Tibial nerve (tissue), 4 donors: ENCODE results near the gene JAKMIP2. TPM values are rescaled to one million over a fixed set of nuclear protein-coding genes. Genes with fewer than 3 reads are reported as not detected.

Experiments
- DNase-seq, 2 donors: peaks; one replicate each; pipeline ENCODE4 v3.0.0-alpha.2; 2019; ENCODE audit warnings: low spot score in 2 of 2
- H3K27ac ChIP-seq, 4 donors: fragments of 200-600 bp; sonication (generic) in 3 of 4; one replicate each; pipeline ENCODE4 v1.5.1; 2017 to 2019; ENCODE audit warnings: mild to moderate bottlenecking in 1 of 4
- H3K27me3 ChIP-seq, 2 donors: fragments of 200-600 bp; sonication (generic) in 1 of 2; one replicate each; pipeline versions ENCODE4 v1.5.1 to v1.6.0; 2017 to 2019
- H3K36me3 ChIP-seq, 3 donors: fragments of 200-600 bp; sonication (generic); one replicate each; pipeline ENCODE4 v1.5.1; 2018 to 2019
- H3K4me1 ChIP-seq, 4 donors: fragments of 200-600 bp; sonication (generic) in 3 of 4; one replicate each; pipeline ENCODE4 v1.5.1; 2017 to 2019
- H3K4me3 ChIP-seq, 4 donors: fragments of 200-600 bp; sonication (generic) in 3 of 4; one replicate each; pipeline ENCODE4 v1.5.1; 2017 to 2019; ENCODE audit warnings: mild to moderate bottlenecking in 1 of 4, moderate library complexity in 1 of 4
- H3K9me3 ChIP-seq, 4 donors: fragments of 200-600 bp; sonication (generic) in 3 of 4; one replicate each; pipeline ENCODE4 v1.5.1; 2017 to 2019
- EP300 ChIP-seq, 2 donors: sonication (generic); formaldehyde crosslinking; IDR thresholded peaks; one replicate each; pipeline ENCODE4 v1.6.1; 2017; ENCODE audit warnings: antibody characterized with exemption in 2 of 2, mild to moderate bottlenecking in 1 of 2
- POLR2A ChIP-seq, 2 donors: fragments of 450-650 bp; IDR thresholded peaks; one replicate each; pipeline ENCODE4 v1.6.1; 2017; ENCODE audit warnings: antibody characterized with exemption in 2 of 2, mild to moderate bottlenecking in 2 of 2, moderate library complexity in 2 of 2
- WGBS, 2 donors: methylation state at CpG; one replicate each; pipeline ENCODE4 v1.1.5; 2018; 5-methylcytosine and 5-hydroxymethylcytosine counted together
- total RNA-seq, 4 donors: library from RNA; depleted of rRNA; stranded (reverse); fragments of >200 nt; gene quantifications; one replicate each; pipeline ENCODE4 v1.1.0, GENCODE V29; 2016
- TF ChIP-seq, protein P1 (sequence below), 5 experiments: fragments of 200-600 bp in 3 of 5; fragments of 450-650 bp in 2 of 5; sonication (generic) in 3 of 5; IDR thresholded peaks; one replicate each; pipeline ENCODE4 v1.5.1; 2016 to 2019; ENCODE audit warnings: antibody characterized with exemption in 5 of 5, mild to moderate bottlenecking in 3 of 5, moderate library complexity in 2 of 5

JAKMIP2 gene
- total RNA-seq, 4 donors from 2014 or later = 7.2 to 22.7 (median 13.5) TPM

DNA sequence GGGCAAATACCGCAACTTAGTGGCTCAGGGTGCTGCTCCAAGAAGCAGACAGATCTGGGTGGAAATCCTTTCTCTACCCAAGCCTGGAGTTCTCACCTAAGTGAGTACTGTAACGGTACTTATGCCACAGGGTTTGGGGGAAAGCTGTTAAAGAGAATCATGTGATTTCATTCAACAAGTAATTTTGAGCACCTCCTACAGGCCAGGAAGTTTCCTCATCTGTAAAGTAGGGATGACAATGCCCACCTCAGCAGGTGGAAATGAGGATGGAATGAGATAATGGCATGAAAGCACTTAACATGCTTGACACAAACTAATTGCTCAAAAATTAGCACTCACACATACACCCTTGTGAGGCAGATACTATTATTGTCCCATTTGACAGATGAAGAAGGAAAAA is 114.1 kb downstream of the JAKMIP2 start:
- no peak overlapping the region for H3K27ac ChIP-seq
- TF ChIP-seq, protein P1, sequence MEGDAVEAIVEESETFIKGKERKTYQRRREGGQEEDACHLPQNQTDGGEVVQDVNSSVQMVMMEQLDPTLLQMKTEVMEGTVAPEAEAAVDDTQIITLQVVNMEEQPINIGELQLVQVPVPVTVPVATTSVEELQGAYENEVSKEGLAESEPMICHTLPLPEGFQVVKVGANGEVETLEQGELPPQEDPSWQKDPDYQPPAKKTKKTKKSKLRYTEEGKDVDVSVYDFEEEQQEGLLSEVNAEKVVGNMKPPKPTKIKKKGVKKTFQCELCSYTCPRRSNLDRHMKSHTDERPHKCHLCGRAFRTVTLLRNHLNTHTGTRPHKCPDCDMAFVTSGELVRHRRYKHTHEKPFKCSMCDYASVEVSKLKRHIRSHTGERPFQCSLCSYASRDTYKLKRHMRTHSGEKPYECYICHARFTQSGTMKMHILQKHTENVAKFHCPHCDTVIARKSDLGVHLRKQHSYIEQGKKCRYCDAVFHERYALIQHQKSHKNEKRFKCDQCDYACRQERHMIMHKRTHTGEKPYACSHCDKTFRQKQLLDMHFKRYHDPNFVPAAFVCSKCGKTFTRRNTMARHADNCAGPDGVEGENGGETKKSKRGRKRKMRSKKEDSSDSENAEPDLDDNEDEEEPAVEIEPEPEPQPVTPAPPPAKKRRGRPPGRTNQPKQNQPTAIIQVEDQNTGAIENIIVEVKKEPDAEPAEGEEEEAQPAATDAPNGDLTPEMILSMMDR (IDR thresholded peaks at IDR 0.05) = no peak
- TF ChIP-seq POLR2A (IDR thresholded peaks at IDR 0.05) = no peak
- no peak for TF ChIP-seq EP300 (IDR thresholded peaks at IDR 0.05)
- no peaks in the 10 kb centered on the region for H3K27me3 ChIP-seq
- no peak for DNase-seq
- H3K4me1 ChIP-seq = no peaks in the 10 kb centered on the region
- WGBS, 2 donors = 96 to 97% methylated on average over 2 of the region's 2 CpGs
- H3K4me3 ChIP-seq = no peak overlapping the region
- H3K36me3 ChIP-seq = peaks cover 0 to 34% (median 0%) of the 10 kb centered on the region in 3 donors
- H3K9me3 ChIP-seq = no peaks in the 10 kb centered on the region

DNA sequence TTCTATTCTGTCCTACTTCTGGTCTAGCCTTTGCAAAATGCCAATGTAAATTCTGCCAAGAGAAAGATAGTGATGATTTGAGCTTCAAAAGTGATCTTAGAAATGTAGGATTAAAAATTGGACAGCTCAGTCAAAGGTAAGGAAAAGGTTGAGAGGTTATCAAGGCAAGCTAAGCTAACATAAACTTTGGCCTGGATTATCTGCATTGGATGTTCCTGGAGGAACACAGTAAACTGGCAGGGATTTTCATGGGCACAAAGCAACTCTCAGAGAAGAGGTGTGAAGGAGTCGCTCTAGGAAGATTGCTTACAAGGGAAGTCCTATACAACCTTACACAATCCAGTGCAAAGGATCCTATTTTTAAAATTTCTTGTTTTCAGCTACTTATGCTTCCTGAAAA is 115.2 kb downstream of the JAKMIP2 start:
- 90 to 91% methylated on average over 1 of the region's 1 CpG for WGBS, 2 donors
- H3K4me3 ChIP-seq = no peak overlapping the region
- H3K27ac ChIP-seq = no peak overlapping the region
- no peak for TF ChIP-seq POLR2A (IDR thresholded peaks at IDR 0.05)
- TF ChIP-seq, protein P1 (IDR thresholded peaks at IDR 0.05) = no peak
- no peak for TF ChIP-seq EP300 (IDR thresholded peaks at IDR 0.05)
- no peaks in the 10 kb centered on the region for H3K9me3 ChIP-seq
- H3K27me3 ChIP-seq = no peaks in the 10 kb centered on the region
- peaks cover 0 to 34% (median 0%) of the 10 kb centered on the region in 3 donors for H3K36me3 ChIP-seq
- DNase-seq = no peak
- no peaks in the 10 kb centered on the region for H3K4me1 ChIP-seq

DNA sequence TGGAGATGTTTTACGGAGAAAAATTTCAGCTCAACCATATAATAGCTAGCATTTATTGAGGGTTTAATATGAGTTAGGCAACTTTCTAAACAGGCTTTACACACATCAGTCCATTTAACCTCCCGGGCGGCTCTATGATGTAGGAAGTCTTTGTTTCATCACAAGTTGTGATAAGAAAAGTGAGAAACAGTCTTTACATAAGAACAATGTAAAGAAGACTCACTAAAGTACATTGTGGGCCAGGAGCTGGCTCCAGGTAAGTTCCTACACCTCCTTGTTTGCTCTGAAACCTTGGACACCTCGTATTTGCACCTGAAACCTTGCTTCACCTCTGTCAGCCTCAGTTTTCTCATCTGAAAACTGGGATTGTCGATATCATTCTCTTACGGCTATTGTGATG is 116.1 kb downstream of the JAKMIP2 start:
- 85 to 86% methylated on average over 6 of the region's 6 CpGs for WGBS, 2 donors
- peaks cover 0 to 29% (median 0%) of the 10 kb centered on the region in 3 donors for H3K36me3 ChIP-seq
- no peaks in the 10 kb centered on the region for H3K4me1 ChIP-seq
- no peak for DNase-seq
- H3K9me3 ChIP-seq = no peaks in the 10 kb centered on the region
- H3K27me3 ChIP-seq = no peaks in the 10 kb centered on the region
- no peak for TF ChIP-seq POLR2A (IDR thresholded peaks at IDR 0.05)
- no peak for TF ChIP-seq EP300 (IDR thresholded peaks at IDR 0.05)
- TF ChIP-seq, protein P1 (IDR thresholded peaks at IDR 0.05) = no peak
- no peak overlapping the region for H3K27ac ChIP-seq
- no peak overlapping the region for H3K4me3 ChIP-seq

DNA sequence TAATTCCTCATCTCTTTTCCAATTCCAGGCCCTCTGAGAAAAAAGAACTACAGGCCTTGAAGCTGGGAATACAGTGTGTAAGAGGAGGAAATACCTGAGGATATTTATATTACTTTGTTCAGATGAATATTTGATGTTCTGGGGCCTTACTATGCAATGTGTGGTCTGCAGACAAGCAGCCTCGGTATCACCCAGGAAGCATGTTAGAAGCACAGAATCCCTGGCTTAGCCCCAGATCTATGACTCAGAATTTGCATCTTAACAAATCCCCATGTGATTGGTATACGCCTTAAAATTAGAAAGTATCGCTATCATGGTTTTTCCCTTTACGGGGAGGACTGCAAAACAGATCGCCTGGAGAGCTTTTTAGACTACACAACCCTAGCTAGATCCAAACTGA is 121.0 kb downstream of the JAKMIP2 start:
- no peak overlapping the region for H3K4me3 ChIP-seq
- TF ChIP-seq POLR2A (IDR thresholded peaks at IDR 0.05) (no peak), EP300 (IDR thresholded peaks at IDR 0.05) (no peak)
- TF ChIP-seq, protein P1 (IDR thresholded peaks at IDR 0.05) = no peak
- no peaks in the 10 kb centered on the region for H3K9me3 ChIP-seq
- WGBS, 2 donors = 73 to 80% methylated on average over 5 of the region's 5 CpGs
- no peaks in the 10 kb centered on the region for H3K4me1 ChIP-seq
- H3K36me3 ChIP-seq = peaks cover 0 to 30% (median 0%) of the 10 kb centered on the region in 3 donors
- no peaks in the 10 kb centered on the region for H3K27me3 ChIP-seq
- H3K27ac ChIP-seq = no peak overlapping the region
- no peak for DNase-seq

DNA sequence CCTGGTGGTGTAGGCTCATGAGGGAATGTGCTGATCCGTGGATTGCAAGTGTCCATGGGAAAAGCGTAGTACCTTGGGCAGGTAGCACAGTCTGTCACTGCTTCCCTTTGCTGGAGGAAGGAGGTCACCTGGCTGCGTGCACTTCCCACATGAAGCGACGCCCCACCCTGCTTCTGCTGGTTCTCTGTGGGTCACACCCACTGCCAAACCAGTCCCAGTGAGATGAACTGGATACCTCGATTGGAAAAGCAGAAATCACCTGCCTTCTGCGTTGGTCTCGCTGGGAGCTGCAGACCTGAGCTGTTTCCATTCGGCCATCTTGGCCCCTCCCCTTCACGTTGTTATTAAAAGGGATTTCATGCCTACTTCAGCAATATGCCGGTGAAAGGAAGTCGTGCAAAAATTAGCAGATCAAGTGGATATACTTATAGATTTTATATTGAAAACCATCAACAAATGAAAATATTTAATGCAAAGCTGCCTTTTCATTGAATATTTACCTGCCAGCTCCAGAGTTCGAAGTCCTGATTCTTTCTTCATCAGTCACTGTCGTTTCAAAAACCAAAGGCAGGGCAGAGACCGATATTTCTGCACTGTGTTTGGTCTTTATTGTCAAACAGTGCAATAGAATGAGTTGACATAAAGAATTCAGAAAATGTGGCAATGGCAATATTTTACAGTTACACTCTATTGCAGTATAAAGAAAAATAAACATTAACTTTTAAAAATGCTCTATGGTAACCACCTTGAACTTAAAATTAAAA is 123.2 kb downstream of the JAKMIP2 start:
- WGBS, 2 donors = 92 to 94% methylated on average over 15 of the region's 15 CpGs
- H3K4me3 ChIP-seq = no peak overlapping the region
- H3K27me3 ChIP-seq = no peaks in the 10 kb centered on the region
- TF ChIP-seq POLR2A (IDR thresholded peaks at IDR 0.05) (no peak), EP300 (IDR thresholded peaks at IDR 0.05) (no peak)
- TF ChIP-seq, protein P1 (IDR thresholded peaks at IDR 0.05) = no peak
- no peak overlapping the region for H3K27ac ChIP-seq
- peaks cover 0 to 26% (median 0%) of the 10 kb centered on the region in 3 donors for H3K36me3 ChIP-seq
- H3K9me3 ChIP-seq = peaks cover 0 to 12% (median 0%) of the 10 kb centered on the region in 4 donors
- DNase-seq = no peak
- H3K4me1 ChIP-seq = no peaks in the 10 kb centered on the region
